ENCODE results near the gene MYL3. TPM values are rescaled to one million over a fixed set of nuclear protein-coding genes. Genes with fewer than 3 reads are reported as not detected.

Gene MYL3
- total and polyA plus RNA-seq, 2 donors (not counting 1 experiment from before 2014, with no cell fraction given), result not detected

DNA sequence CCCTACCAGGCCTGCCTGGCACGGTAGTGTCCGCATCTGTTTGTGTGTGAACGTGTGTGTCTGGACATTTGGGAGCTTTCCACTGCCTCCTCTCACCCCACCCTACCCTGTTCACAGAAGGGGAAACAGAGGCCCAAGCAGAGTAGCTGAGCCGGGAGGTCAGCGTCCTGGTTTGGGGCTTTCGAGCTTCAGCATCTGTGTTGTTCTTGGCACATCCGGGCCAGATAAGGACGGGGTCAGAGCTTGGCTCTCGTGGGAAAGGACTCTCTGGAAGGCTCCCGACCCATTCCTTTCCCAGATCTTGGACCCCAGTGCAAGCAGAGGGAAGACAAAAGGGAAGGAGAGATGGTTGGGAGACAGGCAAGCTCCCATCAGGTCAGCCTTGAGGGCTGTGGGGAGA, 8.0 kb upstream of the MYL3 start:
- Histone ChIP-seq H3K4me1 (ENCODE audit: control insufficient read depth in 2 of 2, insufficient read depth in 2 of 2, low read length in 2 of 2) (peaks cover 16 to 20% of the 10 kb centered on the region in 2 donors), H3K9me3 (ENCODE audit: control extremely low read depth in 1 of 3, control insufficient read depth in 2 of 3, insufficient read depth in 1 of 3, low read length in 2 of 3) (no peaks in the 10 kb centered on the region), H3K9ac (ENCODE audit: low read length) (no peak overlapping the region), H3K36me3 (replicated peaks in 1 of 2; ENCODE audit: control extremely low read depth in 1 of 2, control insufficient read depth in 1 of 2, extremely low read depth in 1 of 2, insufficient read depth in 2 of 2, low read length in 1 of 2) (no peaks in the 10 kb centered on the region), H3K79me2 (ENCODE audit: control insufficient read depth, insufficient read depth, low read length) (no peaks in the 10 kb centered on the region), H3K4me2 (replicated peaks; ENCODE audit: low read depth, low read length, poor library complexity, severe bottlenecking) (no peak overlapping the region), H3K4me3 (ENCODE audit: control extremely low read depth in 1 of 5, extremely low read depth in 1 of 5, insufficient read depth in 1 of 5, low read depth in 2 of 5, low read length in 4 of 5) (no peak overlapping the region), H4K20me1 (ENCODE audit: control insufficient read depth, insufficient read depth, low read length, poor library complexity, severe bottlenecking) (no peaks in the 10 kb centered on the region), H3K27ac (ENCODE audit: low read length in 2 of 2) (no peak overlapping the region), H3K27me3 (replicated peaks in 1 of 4; ENCODE audit: control extremely low read depth in 1 of 4, control insufficient read depth in 3 of 4, insufficient read depth in 4 of 4, low read length in 3 of 4) (peaks cover 0 to 22% (median 2%) of the 10 kb centered on the region in 4 experiments), H2AFZ (ENCODE audit: insufficient read depth, low read depth, low read length, poor library complexity, severe bottlenecking) (no peak overlapping the region)
- CTCF ChIA-PET, result interaction anchor here (1.9 kb wide), 1 partner anchor 24 kb away, joined by 6 read pairs; no protein-coding TSS in a partner anchor
- TF ChIP-seq, protein P1, sequence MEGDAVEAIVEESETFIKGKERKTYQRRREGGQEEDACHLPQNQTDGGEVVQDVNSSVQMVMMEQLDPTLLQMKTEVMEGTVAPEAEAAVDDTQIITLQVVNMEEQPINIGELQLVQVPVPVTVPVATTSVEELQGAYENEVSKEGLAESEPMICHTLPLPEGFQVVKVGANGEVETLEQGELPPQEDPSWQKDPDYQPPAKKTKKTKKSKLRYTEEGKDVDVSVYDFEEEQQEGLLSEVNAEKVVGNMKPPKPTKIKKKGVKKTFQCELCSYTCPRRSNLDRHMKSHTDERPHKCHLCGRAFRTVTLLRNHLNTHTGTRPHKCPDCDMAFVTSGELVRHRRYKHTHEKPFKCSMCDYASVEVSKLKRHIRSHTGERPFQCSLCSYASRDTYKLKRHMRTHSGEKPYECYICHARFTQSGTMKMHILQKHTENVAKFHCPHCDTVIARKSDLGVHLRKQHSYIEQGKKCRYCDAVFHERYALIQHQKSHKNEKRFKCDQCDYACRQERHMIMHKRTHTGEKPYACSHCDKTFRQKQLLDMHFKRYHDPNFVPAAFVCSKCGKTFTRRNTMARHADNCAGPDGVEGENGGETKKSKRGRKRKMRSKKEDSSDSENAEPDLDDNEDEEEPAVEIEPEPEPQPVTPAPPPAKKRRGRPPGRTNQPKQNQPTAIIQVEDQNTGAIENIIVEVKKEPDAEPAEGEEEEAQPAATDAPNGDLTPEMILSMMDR (IDR thresholded peaks at IDR 0.05), result no peak
- no peak for TF ChIP-seq EZH2 (IDR thresholded peaks at IDR 0.05; ENCODE audit: borderline replicate concordance, insufficient read depth, low read depth, low read length, poor library complexity, severe bottlenecking)
- Mint-ChIP-seq H3K4me3 (no peak overlapping the region), H3K9me3 (ENCODE audit: insufficient read depth) (no peaks in the 10 kb centered on the region), H3K4me1 (peaks cover 17% of the 10 kb centered on the region), H3K27me3 (peaks cover 24% of the 10 kb centered on the region), H3K27ac (no peak overlapping the region)
- POLR2A ChIA-PET, result no interaction called here
- ATAC-seq (ENCODE audit: low read depth), result no peak
- no peak for DNase-seq
- 98% methylated on average over 7 of the region's 10 CpGs for WGBS (ENCODE audit: insufficient coverage)
- intact Hi-C loops (cut with micrococcal nuclease), result no loop called here

GRCh38 chr3:46870651-46871050, 7.4 kb upstream of the MYL3 start:
- 92% methylated on average over 5 of the region's 5 CpGs for WGBS (ENCODE audit: insufficient coverage)
- H3K9ac ChIP-seq (ENCODE audit: low read length), result no peak overlapping the region
- H3K4me3 ChIP-seq (ENCODE audit: control extremely low read depth in 1 of 5, extremely low read depth in 1 of 5, insufficient read depth in 1 of 5, low read depth in 2 of 5, low read length in 4 of 5), result no peak overlapping the region

More at GRCh38 chr3:46870651-46871050, 7.4 kb upstream of the MYL3 start:
- intact Hi-C loops (cut with micrococcal nuclease), result no loop called here
- TF ChIP-seq, protein P1 (IDR thresholded peaks at IDR 0.05), result no peak
- TF ChIP-seq EZH2 (IDR thresholded peaks at IDR 0.05; ENCODE audit: borderline replicate concordance, insufficient read depth, low read depth, low read length, poor library complexity, severe bottlenecking), result no peak
- DNase-seq (no peak), ATAC-seq (ENCODE audit: low read depth) (no peak)
- H3K79me2 ChIP-seq (ENCODE audit: control insufficient read depth, insufficient read depth, low read length), result no peaks in the 10 kb centered on the region
- ChIA-PET POLR2A (no interaction called here), CTCF (no interaction called here)
- H3K4me1 ChIP-seq (ENCODE audit: control insufficient read depth in 2 of 2, insufficient read depth in 2 of 2, low read length in 2 of 2), result peaks cover 16 to 20% of the 10 kb centered on the region in 2 donors
- peaks cover 17% of the 10 kb centered on the region for H3K4me1 Mint-ChIP-seq
- no peak overlapping the region for H3K27ac ChIP-seq (ENCODE audit: low read length in 2 of 2)
- H3K9me3 ChIP-seq (ENCODE audit: control extremely low read depth in 1 of 3, control insufficient read depth in 2 of 3, insufficient read depth in 1 of 3, low read length in 2 of 3), result no peaks in the 10 kb centered on the region
- H2AFZ ChIP-seq (ENCODE audit: insufficient read depth, low read depth, low read length, poor library complexity, severe bottlenecking), result no peak overlapping the region
- no peaks in the 10 kb centered on the region for H3K9me3 Mint-ChIP-seq (ENCODE audit: insufficient read depth)
- peak overlapping the region; percentile 56 for H3K27ac Mint-ChIP-seq
- H3K27me3 Mint-ChIP-seq, result peaks cover 24% of the 10 kb centered on the region
- H4K20me1 ChIP-seq (ENCODE audit: control insufficient read depth, insufficient read depth, low read length, poor library complexity, severe bottlenecking), result no peaks in the 10 kb centered on the region
- no peaks in the 10 kb centered on the region for H3K36me3 ChIP-seq (replicated peaks in 1 of 2; ENCODE audit: control extremely low read depth in 1 of 2, control insufficient read depth in 1 of 2, extremely low read depth in 1 of 2, insufficient read depth in 2 of 2, low read length in 1 of 2)
- H3K4me3 Mint-ChIP-seq, result no peak overlapping the region
- H3K27me3 ChIP-seq (replicated peaks in 1 of 4; ENCODE audit: control extremely low read depth in 1 of 4, control insufficient read depth in 3 of 4, insufficient read depth in 4 of 4, low read length in 3 of 4), result peaks cover 0 to 22% (median 2%) of the 10 kb centered on the region in 4 experiments
- H3K4me2 ChIP-seq (replicated peaks; ENCODE audit: low read depth, low read length, poor library complexity, severe bottlenecking), result no peak overlapping the region
